ENCODE results near the gene BCL2L11.

Gene BCL2L11

GRCh38 chr2:111171337-111171930 lies 50.7 kb downstream of the BCL2L11 start:
- DNase-seq = no peak

- DNase-seq = no peak
These were observed 52.0 kb downstream of the BCL2L11 start for GRCh38 chr2:111172666-111173065.

- no peak for DNase-seq
These were observed 52.6 kb downstream of the BCL2L11 start for GRCh38 chr2:111173338-111173737.

DNA sequence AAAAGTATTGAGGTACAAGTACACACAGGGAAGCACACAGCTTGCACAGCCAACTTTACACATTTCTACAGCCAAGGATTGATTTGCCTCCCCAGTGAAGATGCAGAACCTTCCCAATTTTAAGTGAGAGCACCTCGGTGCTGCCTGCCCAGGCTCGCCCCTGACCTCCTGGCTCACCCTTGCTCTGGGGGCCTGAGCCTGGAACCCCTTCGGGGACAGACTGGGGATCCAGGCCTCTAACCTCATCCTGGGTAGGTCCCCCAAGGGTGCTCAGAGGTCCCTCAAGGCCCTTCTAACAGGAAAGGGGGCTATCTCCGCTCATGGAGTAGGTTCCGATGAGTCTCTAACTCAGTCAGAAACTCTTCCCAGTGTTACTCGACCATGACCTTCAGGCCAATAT lies 53.1 kb downstream of the BCL2L11 start:
- no peak for DNase-seq

DNA sequence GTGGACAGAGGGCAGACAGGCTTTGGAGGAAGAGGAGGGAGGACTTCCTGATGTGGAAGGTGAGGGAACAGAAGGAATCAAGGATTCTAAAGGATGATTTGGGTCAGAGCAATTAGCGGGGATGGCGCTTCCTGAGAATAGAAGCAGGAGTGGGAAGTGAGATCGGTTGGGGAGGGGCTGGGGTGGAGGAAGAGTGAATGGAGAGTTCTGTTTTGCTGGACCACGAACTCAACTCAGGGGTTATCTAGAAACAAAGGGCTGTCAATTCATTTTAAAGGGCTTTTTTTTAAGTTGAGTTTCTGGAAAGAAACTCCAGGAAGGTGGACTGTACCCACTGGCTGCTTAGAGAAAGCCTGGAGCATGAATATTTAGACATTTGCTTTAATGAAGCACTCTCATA lies 54.9 kb downstream of the BCL2L11 start:
- DNase-seq = no peak

GRCh38 chr2:111176388-111176787 lies 55.7 kb downstream of the BCL2L11 start:
- no peak for DNase-seq

- no peak for DNase-seq
These were observed 56.2 kb downstream of the BCL2L11 start for GRCh38 chr2:111176867-111177266.

DNA sequence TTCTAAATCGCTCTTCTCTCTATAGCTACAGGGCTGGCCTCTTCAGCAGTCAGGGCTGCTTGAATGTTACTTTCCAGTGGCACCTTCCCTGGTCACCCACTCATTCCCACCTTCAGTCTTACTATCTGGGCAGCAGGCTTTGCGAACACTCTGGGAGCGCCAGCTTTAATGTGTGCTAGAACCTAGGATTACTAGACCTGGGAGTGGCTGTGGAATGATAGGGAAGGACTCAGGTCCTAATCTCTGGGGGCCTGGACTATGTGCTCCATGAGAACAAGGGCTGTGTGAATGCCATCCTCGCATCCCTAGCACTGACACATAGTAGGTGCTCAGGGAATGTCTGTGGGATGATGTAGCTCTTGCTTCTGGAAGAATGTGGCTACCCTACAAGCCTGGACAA lies 57.6 kb downstream of the BCL2L11 start:
- DNase-seq = no peak

DNA sequence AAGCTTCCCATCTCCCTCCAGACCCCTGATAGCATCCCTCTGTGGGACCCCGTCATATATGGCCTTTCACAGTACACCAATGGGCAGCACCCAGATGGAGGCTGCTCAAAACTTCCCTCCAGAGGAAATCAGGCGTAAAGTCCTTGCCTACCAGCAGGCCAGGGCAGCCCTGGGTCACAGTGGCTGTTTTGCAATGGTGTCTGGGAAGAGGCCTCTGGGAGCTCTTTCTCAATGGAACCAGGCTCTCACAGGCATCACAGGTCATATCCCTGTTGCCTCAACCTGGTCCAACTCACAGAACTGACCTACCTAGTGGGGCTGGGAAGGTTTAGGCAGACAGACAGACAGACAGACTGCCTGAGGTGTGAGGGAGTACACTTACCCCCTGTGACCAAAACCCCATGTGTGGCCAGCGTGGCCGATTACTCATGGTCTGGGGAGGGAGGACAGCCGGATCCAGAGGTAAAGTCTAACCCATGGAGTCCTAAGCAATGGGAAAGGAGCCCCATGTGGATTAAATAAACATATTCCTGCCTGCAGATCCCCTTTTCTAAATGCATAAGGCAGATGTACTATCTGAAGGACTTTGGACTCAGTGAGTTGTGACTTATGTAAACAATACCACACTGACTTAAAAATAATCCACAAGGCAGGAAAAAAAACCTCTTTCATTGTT lies 58.2 kb downstream of the BCL2L11 start:
- no peak for DNase-seq

DNA sequence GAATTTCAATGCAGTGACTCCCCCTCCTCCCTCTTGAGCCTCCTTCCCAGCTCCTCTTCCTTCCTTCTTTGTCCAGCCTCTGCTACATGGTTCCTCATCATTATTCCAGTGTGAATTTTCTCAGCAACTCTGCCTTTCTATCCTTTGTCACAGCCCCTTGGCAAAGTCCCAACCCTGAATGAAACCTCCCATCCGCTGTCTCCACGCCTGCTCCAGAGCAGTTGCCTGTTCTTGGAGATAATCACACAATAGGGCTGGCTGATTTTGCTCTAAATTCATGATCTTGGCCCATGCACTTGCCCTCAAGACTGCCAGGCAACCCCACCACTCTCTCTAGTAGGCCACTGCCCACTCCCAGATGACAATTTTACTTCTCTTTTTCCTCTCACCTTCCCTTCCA lies 61.4 kb downstream of the BCL2L11 start:
- DNase-seq = no peak

DNA sequence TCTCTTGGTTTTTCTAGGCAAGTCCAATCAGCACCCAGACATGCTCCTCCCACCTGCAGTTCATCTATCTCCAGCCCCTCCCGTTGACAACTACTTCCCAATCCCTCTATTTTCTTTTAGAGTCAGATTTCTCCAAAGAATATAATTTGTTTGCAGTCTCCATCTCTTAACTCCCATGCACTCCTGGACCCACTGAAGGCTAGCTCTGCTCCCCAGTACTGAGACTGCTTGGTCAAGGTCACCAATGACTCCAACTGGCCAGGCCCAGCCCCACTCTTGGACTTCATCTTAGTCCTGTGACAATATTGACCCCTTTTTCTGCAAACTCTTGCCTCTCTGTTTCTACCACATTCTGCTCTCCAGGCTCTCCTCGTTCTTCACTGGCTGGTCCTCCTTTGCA lies 62.0 kb downstream of the BCL2L11 start:
- DNase-seq = no peak

GRCh38 chr2:111184725-111185310 lies 64.1 kb downstream of the BCL2L11 start:
- DNase-seq = no peak

DNA sequence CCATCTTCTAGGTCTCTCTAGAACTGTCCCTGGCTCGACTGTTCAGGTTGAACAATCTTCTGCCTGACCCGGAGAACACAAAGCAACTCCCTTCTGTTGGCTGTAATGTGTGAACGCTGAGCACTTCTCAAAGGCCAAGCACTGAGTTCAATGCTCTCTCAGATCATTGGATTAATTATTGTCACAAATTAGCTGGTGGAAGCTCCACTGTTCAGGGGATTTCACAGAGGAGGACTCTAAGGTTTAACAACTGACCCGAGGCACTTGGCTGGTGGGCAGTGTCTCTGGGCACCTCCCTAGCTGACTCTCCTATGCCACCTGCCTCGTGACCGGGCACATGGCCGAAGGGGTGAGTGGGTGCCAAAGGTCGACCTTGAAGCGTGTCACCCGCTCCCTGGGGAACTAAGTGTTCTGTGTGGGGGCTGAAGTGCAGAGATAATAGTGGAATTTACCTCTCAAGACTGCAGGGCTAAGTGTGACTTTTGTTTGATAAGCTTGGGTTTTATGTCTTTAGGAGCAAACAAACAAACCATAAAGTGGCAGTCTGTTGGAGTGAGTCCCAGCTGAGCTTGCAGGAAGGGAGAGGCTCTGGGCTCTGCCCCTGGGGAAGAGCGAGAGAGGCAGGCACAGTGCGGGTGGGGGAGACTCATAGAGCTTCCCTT lies 64.8 kb downstream of the BCL2L11 start:
- DNase-seq = no peak

DNA sequence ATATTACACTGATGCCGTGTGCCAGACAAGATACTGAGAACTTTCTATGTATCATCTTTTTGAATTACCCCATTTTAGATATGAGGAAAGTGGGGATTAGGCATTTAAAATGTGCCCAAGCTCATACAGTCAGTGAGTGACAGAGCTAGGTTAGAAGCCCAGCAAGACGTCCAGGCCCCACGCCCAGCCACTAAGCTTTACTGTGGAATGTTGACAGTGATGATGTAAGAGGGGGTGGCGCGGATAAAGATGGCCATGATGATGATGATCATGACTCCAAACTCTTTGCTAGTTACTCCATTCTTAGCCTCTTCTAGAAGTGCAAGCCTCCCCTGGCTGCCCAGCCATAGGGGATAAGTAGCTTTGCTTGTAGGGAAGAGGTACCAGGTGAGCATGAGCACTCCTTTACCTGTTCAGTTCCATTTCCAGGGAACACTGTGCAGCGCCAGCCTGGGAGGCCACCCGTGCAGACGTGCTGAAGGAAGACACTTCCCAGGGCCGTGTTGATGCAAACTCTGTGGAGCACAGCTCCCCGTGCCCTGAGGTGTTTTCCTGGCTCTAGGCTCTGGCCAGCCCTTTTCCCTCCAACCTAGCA lies 65.5 kb downstream of the BCL2L11 start:
- no peak for DNase-seq

DNA sequence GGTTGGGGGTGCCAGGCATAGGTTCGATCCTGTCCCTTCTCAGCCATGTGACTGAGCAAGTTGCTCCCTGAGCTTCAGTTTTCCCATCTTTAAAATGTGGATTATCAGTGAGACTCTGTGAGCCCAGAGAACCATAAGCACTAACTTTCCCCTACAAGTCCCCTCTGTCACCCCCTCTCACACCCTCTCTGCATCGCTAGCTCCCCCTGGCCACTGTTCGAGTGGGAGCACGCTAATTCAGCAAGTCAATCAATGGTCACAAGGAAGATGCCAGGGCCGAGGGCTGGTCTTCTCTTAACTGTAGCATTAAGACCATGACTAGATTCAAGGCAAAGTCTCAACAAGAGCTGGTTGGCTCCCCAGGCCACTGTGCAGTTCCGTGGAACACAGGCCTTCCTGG lies 66.2 kb downstream of the BCL2L11 start:
- no peak for DNase-seq

- DNase-seq = no peak
These were observed 68.0 kb downstream of the BCL2L11 start for GRCh38 chr2:111188681-111189080.

DNA sequence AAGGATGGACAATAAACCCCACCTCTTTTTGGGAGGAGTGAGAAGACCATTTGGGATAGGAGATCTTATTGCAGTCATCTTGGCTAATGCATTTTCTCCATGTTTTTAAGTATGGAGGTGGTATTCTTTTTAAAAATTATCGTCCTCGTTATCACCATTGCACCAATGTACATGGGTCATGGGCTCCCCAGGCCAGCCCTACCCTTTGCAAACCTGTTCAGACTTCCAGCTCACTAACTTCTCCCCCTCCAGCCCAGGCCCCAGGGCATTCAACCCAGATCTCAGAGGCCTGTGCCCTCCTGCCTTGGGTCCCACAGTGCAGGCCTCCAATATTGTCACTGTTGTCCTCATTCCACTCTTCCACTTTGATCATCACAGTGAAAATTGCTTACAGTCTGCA lies 68.4 kb downstream of the BCL2L11 start:
- DNase-seq = no peak

- no peak for DNase-seq
These were observed 70.3 kb downstream of the BCL2L11 start for GRCh38 chr2:111190816-111191540.

GRCh38 chr2:111191877-111192276 lies 71.2 kb downstream of the BCL2L11 start:
- DNase-seq = no peak

GRCh38 chr2:111192776-111193368 lies 72.2 kb downstream of the BCL2L11 start:
- no peak for DNase-seq

GRCh38 chr2:111194835-111195621 lies 74.3 kb downstream of the BCL2L11 start:
- no peak for DNase-seq

GRCh38 chr2:111196435-111196834 lies 75.7 kb downstream of the BCL2L11 start:
- DNase-seq = no peak

All from T-helper 9 cell (primary cell).